HTR-8/SVneo (cell line): ENCODE measurements around the gene HOXB4.
A peak's percentile ranks its signal among the peaks of the same experiment; 100 is the strongest.

ENCODE experiments used
- DNase-seq: peaks from one replicate; pipeline ENCODE4 v3.0.0; 2011; ENCODE audit warnings: low spot score, mixed read lengths; ENCODE audit not compliant: insufficient read length
- FAIRE-seq: peaks from 2 replicates; lab custom pipeline; 2011; peaks lifted over from hg19 to GRCh38; lab: Jason Lieb, UNC

Gene HOXB4

DNA sequence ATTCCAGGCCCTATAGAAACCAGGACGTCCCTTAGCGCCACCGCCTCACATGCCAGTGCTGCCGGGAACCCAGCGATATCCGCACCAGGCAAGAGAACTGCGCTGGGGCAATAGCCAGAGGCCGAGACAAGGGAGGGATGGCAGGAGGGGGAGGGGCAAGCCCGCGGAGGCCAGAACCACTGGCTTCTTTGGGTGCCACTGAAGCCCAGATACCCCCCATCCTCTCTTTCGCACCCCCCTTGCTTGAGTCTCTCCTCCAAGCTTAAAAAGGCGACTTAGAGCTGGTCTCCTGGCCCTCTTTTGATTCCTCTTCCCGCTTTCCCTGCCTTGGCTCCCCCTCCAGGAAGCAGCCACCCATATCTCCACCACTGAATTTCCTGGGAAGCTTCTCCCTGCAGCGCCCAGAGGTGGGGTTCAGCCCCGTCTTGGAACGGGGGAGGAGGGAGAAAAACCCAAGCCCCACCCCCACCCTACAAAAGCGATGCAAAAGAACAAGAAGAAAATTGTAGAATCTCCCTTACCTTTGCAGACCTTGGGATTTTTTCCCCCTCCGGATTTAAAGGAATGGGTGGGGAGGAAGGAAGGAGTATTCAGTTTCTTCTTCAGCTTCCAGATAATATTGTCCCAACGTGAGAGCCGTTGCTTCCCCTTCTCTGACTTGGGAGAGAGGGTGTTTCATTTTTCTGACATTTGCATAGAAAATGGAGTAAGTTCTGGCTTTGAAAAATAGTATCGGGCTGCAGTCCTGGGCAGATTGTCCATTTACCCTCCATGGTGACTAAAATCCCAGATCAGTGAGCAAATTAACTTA, 26.0 kb upstream of the HOXB4 start:
- DNase-seq = peak; percentile 82

DNA sequence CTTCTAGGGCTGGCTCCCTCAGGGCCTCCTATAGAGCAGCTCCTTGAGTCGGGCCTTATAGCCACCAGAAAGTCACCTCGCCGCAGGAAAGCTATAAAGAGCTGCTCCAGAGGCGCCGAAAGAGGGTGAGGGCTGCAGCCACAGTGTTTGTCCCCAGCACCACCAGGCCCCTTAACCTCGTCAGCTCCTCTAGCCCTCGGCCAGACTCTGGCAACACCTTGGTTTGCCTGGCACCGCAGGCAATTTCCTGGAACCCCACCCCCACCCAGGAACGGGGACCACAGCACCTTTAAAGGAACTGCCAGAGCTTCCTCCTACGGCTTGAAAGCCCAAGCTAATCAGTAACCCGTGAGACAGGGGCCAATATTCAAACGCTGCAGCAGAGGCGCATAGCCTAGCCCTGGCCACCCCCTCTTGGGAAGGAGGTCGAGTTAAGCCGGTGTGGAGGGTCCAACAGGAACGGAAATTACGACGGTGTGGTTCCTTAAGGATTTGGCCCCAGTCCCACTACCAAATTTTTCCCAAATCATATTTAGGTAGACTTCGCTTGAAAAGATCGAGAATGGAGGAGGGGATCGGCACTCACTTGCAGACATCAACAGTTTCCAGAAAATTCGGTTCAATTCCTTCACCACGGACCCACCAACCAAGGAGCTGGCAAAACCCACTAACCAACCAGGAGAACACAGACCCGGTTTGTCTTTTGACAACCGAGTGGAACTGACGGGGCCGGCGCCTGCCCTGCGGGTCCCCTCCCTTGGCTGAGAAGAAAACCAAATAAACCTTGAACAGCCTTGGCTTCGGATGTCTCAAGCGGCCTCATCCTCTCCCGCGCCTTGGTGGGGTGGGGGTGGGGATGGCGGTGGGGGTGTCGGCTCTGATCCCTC, 23.6 kb upstream of the HOXB4 start:
- FAIRE-seq (no peak), DNase-seq (no peak)

More for the DNA sequence above, 26.0 kb upstream of the HOXB4 start:
- peak; percentile 75 for FAIRE-seq

DNA sequence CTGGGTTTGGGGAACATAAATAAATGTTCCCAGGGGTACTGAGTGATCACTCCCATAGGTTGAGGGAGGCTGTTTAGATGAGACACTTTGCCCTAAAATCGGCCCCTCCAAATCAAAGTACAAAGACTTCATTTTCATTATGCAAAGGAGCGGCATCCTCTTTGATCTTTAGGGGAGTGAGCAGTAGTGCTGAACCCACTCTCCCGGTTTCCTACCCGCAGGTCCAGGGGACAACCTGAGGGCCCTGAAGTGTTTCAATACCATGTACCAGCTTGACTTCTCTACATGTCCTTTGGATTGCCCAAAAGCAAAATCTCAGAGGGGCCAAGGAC, 23.0 kb upstream of the HOXB4 start:
- FAIRE-seq (no peak), DNase-seq (no peak)

DNA sequence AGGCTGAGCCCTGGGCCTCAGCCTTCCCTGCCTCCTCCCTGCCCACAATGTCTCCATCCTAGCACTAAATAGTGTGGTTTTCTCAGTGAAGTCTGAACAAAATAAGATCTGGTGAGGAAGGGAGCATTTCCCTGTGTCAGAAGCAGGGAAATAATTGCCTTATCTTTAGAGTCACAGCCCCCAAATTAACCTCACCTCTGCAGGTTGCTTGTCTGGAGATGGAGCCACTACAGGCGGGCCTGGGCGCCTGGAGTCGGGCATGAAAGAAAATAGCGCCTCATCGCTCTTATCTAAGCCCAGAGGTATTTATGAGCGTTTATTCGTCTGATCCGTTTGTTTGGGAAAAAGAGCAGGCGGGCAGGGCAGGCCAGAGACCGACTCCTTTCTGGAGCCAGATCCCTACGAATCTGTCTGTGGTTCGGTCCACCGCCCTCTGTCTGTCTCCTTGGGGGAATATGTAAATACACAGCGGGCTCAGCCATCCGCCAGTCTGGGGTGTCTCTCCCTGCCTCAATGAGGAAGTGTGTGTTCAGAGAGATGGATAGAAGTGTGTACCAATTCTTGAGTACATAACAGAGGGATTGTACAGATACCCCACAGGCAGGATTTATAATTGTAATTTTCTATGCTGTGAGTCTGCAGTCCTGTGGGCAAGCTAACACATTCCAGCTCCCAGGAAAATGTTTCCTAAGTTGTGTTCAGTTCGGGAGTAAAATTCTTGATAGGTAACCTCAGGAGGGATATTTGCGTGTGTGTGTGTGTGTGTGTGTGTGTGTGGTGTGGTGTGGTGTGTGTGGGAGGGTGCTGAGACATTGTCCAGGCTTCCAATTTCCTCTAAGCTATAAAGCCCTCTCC, 22.3 kb upstream of the HOXB4 start:
- no peak for FAIRE-seq

DNA sequence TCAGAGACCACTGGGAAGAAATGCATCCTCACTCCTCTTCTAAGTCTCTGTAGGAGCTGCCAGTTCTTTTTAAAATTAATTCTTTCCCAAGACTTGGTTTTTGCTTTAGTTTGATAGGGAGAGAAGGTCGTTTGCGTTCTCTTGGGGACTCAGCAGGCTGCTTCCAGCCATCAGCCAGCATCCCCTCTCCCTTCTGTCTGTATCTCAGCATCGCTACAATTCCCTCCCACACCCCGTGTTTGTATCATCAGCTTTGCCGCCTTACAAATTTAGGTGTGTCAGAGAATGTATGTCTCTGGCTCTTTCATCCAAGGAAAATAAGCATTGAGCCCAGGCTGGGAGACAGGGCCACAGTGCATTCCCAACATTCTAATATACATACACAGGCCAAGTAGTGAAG, 21.2 kb upstream of the HOXB4 start:
- peak; percentile 23 for FAIRE-seq
- no peak for DNase-seq

More for the DNA sequence above, 22.3 kb upstream of the HOXB4 start:
- no peak for DNase-seq

DNA sequence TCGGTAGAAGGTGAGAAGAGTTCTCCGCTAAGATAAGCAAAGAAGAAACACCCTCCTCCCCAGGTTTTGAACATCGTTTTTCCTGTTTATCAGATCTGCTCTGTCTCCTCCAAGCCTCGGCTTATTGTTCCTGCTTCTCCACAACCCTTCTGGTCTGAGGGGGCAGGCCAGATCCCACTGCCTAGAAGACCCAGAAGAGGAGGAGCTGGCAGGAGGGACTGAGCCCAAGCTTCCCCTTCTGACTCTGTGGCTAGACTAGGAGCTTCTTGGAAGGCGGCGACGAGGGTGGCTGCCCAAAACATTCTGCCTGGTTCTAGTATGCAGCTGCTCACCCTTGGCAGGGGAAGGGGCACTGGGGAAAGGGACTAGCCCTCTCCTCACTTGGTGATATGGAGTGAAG, 20.6 kb upstream of the HOXB4 start:
- peak; percentile 20 for FAIRE-seq
- no peak for DNase-seq

DNA sequence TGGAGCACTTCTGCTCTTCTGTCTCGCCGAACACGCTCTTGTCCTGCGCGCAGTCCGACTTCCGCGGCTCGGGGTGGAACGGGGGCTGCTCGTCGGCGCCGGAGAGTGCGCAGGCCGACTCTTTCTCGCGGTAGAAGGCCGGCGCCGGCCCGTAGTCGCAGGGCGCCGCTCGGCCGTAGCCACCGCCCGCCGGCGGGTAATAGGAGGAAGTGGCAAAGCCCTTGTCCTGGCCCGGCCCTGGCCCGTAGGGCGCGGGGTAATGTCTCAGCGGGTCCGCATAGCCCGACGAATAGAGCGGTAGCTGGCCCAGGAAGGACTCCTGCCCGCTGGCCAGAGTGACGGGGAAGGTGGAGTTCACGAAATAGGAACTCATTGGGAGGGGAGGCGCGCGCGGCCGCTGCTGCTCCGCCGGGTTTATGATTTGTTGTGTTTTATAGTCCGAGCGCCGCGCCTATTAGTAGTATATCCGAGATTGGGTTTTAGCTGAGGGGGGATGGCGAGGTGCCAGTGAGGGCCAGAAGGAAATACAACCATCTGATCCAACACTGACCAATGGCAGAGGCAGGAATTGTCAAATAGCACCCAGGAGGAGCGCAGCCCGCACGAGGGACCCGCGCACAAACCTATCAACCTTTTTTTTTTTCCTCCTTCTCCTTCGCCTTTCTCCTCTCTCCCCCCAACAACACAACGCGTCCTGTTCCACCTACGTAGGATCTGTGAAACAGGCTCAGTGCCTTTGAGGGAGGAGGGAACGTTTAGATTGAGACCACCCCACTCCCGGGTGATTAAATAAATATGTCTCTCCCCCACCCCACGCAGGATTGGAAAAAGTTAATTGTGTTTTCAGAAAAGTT, 19.9 kb upstream of the HOXB4 start:
- DNase-seq (peak; percentile 61), FAIRE-seq (peak; percentile 92)

DNA sequence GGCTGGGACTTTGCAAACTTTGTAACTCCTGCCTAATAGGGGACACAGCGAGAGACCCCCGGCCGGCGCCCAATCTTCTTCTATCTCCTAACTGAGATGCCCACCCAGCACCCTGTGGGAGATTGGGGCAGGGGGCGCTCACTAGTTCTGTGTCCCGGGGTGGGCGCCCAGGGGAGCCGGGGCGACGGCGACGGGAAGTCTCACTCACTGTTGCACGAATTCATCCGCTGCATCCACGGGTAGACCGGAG, 19.3 kb upstream of the HOXB4 start:
- DNase-seq (no peak), FAIRE-seq (no peak)

DNA sequence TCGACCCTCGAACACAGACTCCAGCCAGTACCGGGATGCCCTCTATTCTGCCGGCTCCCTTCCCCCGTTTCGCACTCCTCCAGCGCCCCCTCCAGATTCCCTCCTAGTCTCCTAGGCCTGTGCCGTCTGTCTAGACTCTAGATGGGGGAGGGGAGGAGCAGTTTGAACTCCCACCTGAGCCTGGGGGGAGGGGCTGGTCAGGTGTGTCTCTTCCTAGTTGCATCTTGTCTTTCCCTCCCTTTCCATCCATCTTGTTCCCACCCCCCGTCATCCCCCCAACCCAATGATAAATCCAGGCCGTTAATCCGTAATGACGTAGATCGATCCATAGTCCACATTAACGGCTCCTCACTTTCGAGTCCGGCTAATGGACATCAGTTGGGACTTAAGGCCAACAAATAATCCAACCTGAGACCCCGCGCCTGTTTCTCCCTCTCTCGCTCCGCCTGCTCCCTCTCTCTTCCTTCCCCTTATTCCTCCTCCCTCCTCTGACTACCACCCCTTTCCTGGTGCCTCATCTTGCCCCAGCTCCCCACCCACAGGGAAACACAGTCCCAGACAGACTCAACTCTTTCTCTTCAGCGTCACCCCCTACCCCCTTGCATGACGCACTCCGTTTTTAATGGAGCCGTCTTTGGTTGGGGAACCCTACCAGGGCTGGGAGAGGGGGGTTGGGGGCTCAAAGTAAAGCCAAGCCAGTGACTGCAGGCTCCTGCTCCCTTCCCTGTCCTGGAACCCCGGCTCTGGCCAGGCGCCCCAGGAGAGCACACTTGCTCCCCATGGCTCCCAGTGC, 18.8 kb upstream of the HOXB4 start:
- DNase-seq (no peak), FAIRE-seq (peak; percentile 55)

DNA sequence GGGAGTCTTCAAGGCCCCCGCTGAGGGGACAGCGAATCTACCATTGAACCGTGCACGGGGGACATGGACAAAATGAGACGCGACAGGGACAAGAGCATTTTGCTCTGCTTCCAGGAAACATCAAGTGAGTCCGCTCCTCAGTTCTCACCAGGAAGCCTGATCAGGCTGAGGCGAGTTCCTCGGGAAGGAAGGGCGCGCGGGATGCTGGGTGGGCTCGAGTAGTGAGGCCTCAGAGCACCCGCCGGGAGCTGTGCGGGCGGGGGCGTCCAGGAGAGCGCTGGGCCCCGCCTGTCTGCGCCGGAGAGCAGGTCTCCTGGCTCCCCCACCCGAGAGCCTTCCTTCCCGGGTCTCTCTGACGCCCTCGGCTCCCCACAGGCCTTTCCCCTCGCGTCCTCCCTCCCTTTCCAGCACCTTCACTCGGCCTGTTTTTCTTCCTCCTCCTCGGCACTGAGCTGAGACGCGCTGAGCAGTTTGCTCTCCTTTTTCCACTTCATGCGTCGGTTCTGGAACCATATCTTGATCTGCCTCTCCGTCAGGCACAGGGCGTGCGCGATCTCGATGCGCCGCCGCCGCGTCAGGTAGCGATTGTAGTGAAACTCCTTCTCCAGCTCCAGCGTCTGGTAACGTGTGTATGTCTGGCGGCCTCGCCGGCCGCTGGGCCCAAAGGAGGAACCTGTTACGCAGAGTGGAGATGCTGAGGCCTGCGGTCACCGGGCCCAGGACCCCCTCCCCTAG, 18.0 kb upstream of the HOXB4 start:
- DNase-seq = no peak
- peak; percentile 31 for FAIRE-seq

DNA sequence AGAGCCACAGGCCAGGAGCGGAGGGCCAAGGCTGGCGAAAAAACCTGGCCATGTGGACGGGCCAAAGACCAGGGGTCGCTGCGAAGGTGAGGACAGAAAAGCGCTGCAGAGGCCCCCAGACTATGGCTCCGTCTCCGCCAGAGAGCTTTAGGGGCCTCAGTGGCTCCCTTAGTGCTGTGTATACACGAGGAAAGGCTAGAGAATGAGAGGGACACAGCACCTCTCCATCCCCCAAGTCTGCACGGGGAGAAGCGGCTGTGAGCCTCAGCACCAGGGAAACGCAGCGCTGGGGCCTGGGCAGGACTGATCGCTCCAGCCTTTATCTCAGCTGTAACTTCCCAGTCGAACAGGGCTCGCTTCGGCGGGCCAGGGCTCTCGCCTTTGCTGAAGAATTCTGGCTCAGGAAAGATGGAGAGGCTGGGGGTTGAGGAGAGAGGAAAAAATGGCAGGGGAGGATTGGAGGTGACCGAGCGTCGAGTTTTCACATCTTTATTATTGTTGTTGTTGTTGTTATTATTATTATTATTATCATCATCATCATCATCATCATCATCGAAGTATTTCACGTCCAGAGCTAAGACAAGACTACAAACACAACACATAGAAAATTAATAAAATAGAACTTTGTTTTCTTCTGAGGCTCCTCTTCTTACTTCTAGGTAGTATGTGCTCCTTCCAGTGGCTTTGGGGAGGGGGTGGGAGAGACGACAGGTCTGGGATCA, 17.3 kb upstream of the HOXB4 start:
- DNase-seq = no peak
- FAIRE-seq = no peak

DNA sequence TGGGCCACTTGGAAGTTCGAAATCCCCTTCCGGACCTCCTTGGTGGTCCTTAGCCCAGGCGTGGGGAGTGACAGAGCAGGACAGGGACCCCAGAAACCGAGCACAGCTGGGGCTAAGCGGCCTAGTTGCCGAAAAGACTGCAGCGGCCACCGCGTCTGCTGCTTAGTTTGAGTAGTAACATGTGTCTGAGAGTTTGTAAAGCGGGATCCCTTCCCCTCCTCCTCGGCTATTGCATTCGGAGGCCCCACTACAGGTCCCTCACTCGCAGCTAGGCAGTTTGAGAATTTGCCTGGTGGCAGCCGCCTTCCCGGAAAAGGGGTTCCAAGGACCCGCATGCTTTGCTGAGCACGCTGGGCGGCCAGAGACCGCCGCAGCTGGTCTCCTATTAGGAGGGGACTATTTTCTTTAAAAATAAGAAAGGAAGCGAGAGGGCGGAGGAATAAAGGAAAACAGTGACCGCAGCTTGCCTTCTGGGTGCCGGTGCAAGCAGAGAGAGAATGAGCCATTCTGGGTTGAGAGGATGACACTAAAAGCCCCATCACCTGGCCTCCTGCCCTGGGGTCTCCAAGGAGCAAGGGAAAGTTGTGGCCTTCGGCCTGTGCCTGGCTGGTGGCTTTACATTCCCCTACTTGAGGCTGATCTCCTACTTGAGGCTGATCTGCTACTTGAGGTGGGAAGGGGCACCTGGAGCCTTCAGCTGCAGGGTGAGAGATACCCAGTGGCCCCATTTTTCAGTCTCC, 16.6 kb upstream of the HOXB4 start:
- DNase-seq = no peak
- FAIRE-seq = no peak

DNA sequence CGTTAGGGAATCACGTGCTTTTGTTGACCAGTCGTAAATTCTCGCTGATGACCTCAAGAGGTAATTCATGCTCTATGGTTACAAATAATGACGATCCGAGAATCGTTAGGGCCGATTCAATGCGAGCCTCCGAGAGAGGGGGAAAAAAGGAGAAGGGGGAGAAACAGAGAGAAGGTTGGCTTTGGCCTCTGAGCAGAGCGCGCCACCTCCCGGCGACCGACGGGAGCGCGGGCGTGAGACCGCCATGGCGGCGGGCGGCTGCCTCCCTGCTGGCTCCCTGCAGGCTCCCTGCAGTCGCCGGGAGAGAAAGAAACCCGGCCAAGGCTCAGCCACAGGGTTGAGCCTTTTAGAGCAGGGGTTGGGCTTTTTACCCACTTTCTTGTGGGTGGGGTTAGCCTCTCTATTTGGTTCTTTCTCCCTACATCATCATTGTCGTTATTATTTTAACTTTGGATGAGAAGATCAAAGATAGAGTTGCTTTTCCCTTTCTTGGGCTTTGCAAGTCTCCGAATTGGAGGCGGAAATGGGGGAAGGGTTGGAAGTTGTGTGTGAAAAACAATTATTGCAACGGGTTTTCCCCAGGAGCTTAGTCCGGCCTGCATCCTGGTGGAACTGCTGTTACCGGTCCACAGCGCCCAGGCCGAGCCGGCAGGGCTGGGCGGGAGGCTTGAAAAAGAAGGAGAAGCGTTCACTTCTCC, 15.8 kb upstream of the HOXB4 start:
- FAIRE-seq = peak; percentile 94

DNA sequence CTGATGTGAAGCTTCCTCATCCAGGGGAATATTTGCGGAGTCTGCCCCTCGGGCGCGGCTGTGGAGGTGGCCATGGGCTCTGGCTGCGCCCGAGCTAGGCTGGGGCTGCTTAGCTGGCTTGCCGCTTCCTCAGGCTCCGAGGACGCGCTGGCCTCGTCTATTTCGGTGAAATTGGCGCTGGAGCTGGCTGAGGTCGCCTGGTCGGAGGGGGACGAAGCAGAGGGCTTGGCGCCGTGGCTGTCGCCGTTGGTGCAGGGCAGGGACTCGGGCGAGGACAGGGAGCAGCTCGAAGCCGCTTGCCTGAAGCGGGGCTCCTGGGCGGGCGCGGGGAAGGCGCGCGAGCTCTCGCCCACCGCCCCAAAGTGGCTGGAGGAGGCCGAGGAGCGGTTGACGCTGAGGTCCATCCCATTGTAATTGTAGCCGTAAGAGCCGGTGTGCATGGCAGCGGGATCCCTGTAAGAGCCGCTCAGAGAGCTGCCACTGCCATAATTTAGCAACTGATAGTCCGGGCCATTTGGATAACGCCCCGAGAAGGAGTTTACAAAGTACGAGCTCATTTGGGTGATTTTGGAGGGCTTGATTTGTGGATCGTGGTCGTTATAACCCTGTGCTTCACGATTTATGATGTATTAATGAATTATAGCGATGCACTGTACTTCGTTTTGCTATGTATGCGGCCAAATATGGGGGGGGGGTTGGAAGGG, 15.1 kb upstream of the HOXB4 start, which contains the start of gene HOXB5:
TSS of gene HOXB5 (minus strand) at position 654 of the 704 bp plus-strand sequence. CDS start at position 557, 97 bp downstream.
- DNase-seq (no peak), FAIRE-seq (peak; percentile 28)

More for the DNA sequence above, 15.8 kb upstream of the HOXB4 start:
- peak; percentile 86 for DNase-seq

DNA sequence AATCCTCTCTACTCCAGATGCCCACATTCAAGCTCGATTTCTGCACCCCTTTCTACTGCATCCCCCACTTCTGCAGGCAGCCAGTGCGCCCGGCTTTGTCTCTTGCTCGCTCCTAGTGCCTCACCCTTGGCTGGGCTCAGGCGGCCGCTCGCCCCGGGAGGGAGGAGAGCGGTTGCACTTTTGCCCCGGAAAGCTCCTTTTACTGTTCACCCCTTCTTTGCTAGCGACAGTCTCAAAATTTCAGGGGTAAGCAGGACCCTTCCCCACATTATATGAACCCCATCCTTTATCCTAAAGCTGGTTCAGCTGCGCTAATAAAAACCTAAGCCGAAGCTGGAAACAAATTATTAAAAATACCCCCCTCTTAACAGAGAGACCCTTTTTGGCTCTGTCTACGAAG, 14.4 kb upstream of the HOXB4 start:
- no peak for DNase-seq
- no peak for FAIRE-seq

DNA sequence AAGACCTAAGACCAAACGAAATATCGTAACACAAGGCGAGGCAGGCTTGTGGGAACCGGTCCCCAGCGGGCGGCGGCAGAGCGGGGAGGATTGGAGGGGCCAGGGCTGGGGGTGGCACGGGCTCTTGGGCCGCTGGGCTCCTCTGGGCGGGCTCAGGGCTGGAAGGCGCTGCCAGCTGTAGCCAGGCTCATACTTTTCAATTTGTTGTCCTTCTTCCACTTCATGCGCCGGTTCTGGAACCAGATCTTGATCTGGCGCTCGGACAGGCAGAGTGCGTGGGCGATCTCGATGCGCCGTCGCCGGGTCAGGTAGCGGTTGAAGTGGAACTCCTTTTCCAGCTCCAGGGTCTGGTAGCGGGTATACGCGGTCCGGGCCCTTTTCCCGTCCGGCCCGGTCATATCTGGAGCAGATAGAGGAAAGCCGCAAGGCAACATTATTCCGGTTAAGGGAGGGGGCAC, 13.9 kb upstream of the HOXB4 start:
- no peak for DNase-seq
- FAIRE-seq = no peak
